Gastrocnemius medialis (tissue), 4 donors: ENCODE results near the gene TMIGD1.

Experiments
- POLR2A ChIP-seq, 2 donors: fragments of 450-650 bp; IDR thresholded peaks; one replicate each; pipeline ENCODE4 v1.6.1; 2017; ENCODE audit warnings: antibody characterized with exemption in 2 of 2, mild to moderate bottlenecking in 2 of 2, moderate library complexity in 2 of 2
- TF ChIP-seq, protein P1 (sequence below), 5 experiments: fragments of 450-650 bp in 3 of 5; fragments of 200-600 bp in 2 of 5; sonication (generic) in 2 of 5; IDR thresholded peaks in 4 of 5; conservative IDR thresholded peaks in 1 of 5; 1 replicate in 4 of 5; 2 replicates in 1 of 5; pipeline ENCODE4 v1.5.1; 2016 to 2019; ENCODE audit warnings: antibody characterized with exemption in 5 of 5, mild to moderate bottlenecking in 3 of 5, moderate library complexity in 3 of 5

GRCh38 chr17:30345527-30346075 lies 11.7 kb upstream of the TMIGD1 start:
- TF ChIP-seq, protein P1, sequence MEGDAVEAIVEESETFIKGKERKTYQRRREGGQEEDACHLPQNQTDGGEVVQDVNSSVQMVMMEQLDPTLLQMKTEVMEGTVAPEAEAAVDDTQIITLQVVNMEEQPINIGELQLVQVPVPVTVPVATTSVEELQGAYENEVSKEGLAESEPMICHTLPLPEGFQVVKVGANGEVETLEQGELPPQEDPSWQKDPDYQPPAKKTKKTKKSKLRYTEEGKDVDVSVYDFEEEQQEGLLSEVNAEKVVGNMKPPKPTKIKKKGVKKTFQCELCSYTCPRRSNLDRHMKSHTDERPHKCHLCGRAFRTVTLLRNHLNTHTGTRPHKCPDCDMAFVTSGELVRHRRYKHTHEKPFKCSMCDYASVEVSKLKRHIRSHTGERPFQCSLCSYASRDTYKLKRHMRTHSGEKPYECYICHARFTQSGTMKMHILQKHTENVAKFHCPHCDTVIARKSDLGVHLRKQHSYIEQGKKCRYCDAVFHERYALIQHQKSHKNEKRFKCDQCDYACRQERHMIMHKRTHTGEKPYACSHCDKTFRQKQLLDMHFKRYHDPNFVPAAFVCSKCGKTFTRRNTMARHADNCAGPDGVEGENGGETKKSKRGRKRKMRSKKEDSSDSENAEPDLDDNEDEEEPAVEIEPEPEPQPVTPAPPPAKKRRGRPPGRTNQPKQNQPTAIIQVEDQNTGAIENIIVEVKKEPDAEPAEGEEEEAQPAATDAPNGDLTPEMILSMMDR (IDR thresholded peaks at IDR 0.05 in 4 of 5, conservative IDR thresholded peaks at IDR 0.05 in 1 of 5): no peak
- TF ChIP-seq POLR2A (IDR thresholded peaks at IDR 0.05): no peak
